Stimulated activated naive CD8-positive, alpha-beta T cell treated with anti-CD3 and anti-CD28 coated beads, Interleukin-15, Interleukin-2, amounts not matched to agents 100 U/mL and 50 U/mL, for 24 hours (primary cell): ENCODE results near the gene DRC3.

ENCODE experiments used
- ATAC-seq: fragments of 150-1000 bp; cut with Tn5 transposase; one replicate; pipeline ENCODE4 v1.10.0; 2021
- DNase-seq: peaks from one replicate; pipeline ENCODE4 v3.0.0; 2021

The DRC3 gene

GRCh38 chr17:18025241-18025944 is 52.7 kb downstream of the DRC3 start:
- peak; percentile 30 for DNase-seq

GRCh38 chr17:18025945-18026776 is 53.5 kb downstream of the DRC3 start:
- DNase-seq: peak; percentile 22
- ATAC-seq: peak; percentile 69

More at GRCh38 chr17:18025241-18025944, 52.7 kb downstream of the DRC3 start:
- peak; percentile 82 for ATAC-seq

GRCh38 chr17:18027280-18027679 is 54.6 kb downstream of the DRC3 start:
- ATAC-seq (no peak), DNase-seq (no peak)

- DNase-seq: no peak
- ATAC-seq: no peak
These were observed 55.7 kb downstream of the DRC3 start for GRCh38 chr17:18028114-18028951.

- no peak for DNase-seq
- no peak for ATAC-seq
These were observed 56.4 kb downstream of the DRC3 start for GRCh38 chr17:18028952-18029540.

- no peak for DNase-seq
- ATAC-seq: no peak
These were observed 59.3 kb downstream of the DRC3 start for GRCh38 chr17:18031955-18032354.

GRCh38 chr17:18033442-18034099 is 60.9 kb downstream of the DRC3 start:
- DNase-seq: peak; percentile 42
- peak; percentile 82 for ATAC-seq

- no peak for DNase-seq
- ATAC-seq: no peak
These were observed 63.0 kb downstream of the DRC3 start for GRCh38 chr17:18035704-18036103.

- ATAC-seq (no peak), DNase-seq (no peak)
These were observed 64.8 kb downstream of the DRC3 start for GRCh38 chr17:18037486-18037885.

- peak; percentile 36 for DNase-seq
- ATAC-seq: peak; percentile 24
These were observed 65.6 kb downstream of the DRC3 start for GRCh38 chr17:18038149-18038850.

GRCh38 chr17:18038861-18039534 is 66.3 kb downstream of the DRC3 start, which contains the start of the genes ATPAF2 and GID4:
ATPAF2 (minus strand) TSS chr17:18039168; CDS start chr17:18039013, 155 bp downstream.
GID4 (plus strand) TSS chr17:18039408; CDS start chr17:18039465, 57 bp downstream.
- ATAC-seq (peak; percentile 95), DNase-seq (peak; percentile 99)

GRCh38 chr17:18039535-18040260 is 67.0 kb downstream of the DRC3 start:
- ATAC-seq: peak; percentile 10
- DNase-seq: no peak

GRCh38 chr17:18040261-18040858 is 67.7 kb downstream of the DRC3 start:
- DNase-seq (no peak), ATAC-seq (no peak)

GRCh38 chr17:18041776-18042175 is 69.1 kb downstream of the DRC3 start:
- ATAC-seq (no peak), DNase-seq (no peak)

- DNase-seq: no peak
- ATAC-seq: no peak
These were observed 70.3 kb downstream of the DRC3 start for GRCh38 chr17:18042983-18043382.

GRCh38 chr17:18043491-18043890 is 70.8 kb downstream of the DRC3 start:
- ATAC-seq (no peak), DNase-seq (no peak)

- DNase-seq: no peak
These were observed 71.9 kb downstream of the DRC3 start for GRCh38 chr17:18044609-18045008.

GRCh38 chr17:18045691-18046350 is 73.2 kb downstream of the DRC3 start:
- no peak for ATAC-seq
- no peak for DNase-seq

More at GRCh38 chr17:18044609-18045008, 71.9 kb downstream of the DRC3 start:
- no peak for ATAC-seq
